Gastroesophageal sphincter (tissue), 4 donors: ENCODE measurements around the gene NFATC3. TPM values are rescaled to one million over a fixed set of nuclear protein-coding genes. Genes with fewer than 3 reads are reported as not detected.
A peak's percentile ranks its signal among the peaks of the same experiment; 100 is the strongest.

Experiments used
- ATAC-seq: fragments of 150-250 bp; one replicate; pipeline ENCODE4 v1.9.1; 2016; ENCODE audit warnings: mild to moderate bottlenecking, moderate library complexity
- H3K27ac ChIP-seq, 4 donors: fragments of 200-600 bp; sonication (generic) in 3 of 4; 1 replicate in 3 of 4; 2 replicates in 1 of 4; pipeline ENCODE4 v1.5.1; 2016 to 2019
- H3K27me3 ChIP-seq: fragments of 200-600 bp; sonication (generic); one replicate; pipeline ENCODE4 v1.5.1; 2019
- H3K36me3 ChIP-seq, 2 donors: fragments of 200-600 bp; sonication (generic); one replicate each; pipeline ENCODE4 v1.5.1; 2019; ENCODE audit warnings: control low read depth in 1 of 2
- H3K4me1 ChIP-seq, 3 donors: fragments of 200-600 bp; sonication (generic); 1 replicate in 2 of 3; 2 replicates in 1 of 3; pipeline ENCODE4 v1.5.1; 2016 to 2019; ENCODE audit warnings: control low read depth in 2 of 3
- H3K4me3 ChIP-seq, 2 donors: fragments of 200-600 bp; sonication (generic); one replicate each; pipeline ENCODE4 v1.5.1; 2019; ENCODE audit warnings: mild to moderate bottlenecking in 1 of 2, moderate library complexity in 1 of 2
- H3K9me3 ChIP-seq, 3 donors: fragments of 200-600 bp; sonication (generic); one replicate each; pipeline ENCODE4 v1.5.1; 2017 to 2019; ENCODE audit warnings: control low read depth in 2 of 3
- CTCF ChIP-seq, 4 experiments: fragments of 200-600 bp in 2 of 4; fragments of 450-650 bp in 2 of 4; sonication (generic) in 1 of 4; IDR thresholded peaks; one replicate each; pipeline ENCODE4 v1.5.1; 2017 to 2019; ENCODE audit warnings: antibody characterized with exemption in 4 of 4, mild to moderate bottlenecking in 2 of 4, moderate library complexity in 2 of 4
- EP300 ChIP-seq: sonication (generic); formaldehyde crosslinking; IDR thresholded peaks from one replicate; pipeline ENCODE4 v1.6.1; 2017; ENCODE audit warnings: antibody characterized with exemption, mild to moderate bottlenecking
- POLR2A ChIP-seq, 2 donors: fragments of 450-650 bp; IDR thresholded peaks; one replicate each; pipeline ENCODE4 v1.6.1; 2017; ENCODE audit warnings: antibody characterized with exemption in 2 of 2, mild to moderate bottlenecking in 2 of 2, moderate library complexity in 1 of 2
- POLR2AphosphoS5 ChIP-seq: sonication (generic); formaldehyde crosslinking; IDR thresholded peaks from one replicate; pipeline ENCODE4 v1.6.1; 2017; ENCODE audit warnings: antibody characterized with exemption
- WGBS, 2 donors: methylation state at CpG; one replicate each; pipeline ENCODE4 v1.1.5; 2018; ENCODE audit warnings: low coverage in 1 of 2; 5-methylcytosine and 5-hydroxymethylcytosine counted together
- total RNA-seq, 4 donors: library from RNA; depleted of rRNA; stranded (reverse); fragments of >200 nt; gene quantifications; one replicate each; pipeline ENCODE4 v1.1.0, GENCODE V29; 2016

Gene NFATC3
- total RNA-seq, 4 donors from 2014 or later: 42.4 to 50.6 (median 49.3) TPM

- WGBS, 2 donors: 34% methylated on average over 7 of the region's 45 CpGs; no CpG with 5 or more reads in 1 of the 2 donors
- peak overlapping the region in 3 of 4 donors; percentile 83 to 88 (median 86) for H3K27ac ChIP-seq
- H3K9me3 ChIP-seq: no peaks in the 10 kb centered on the region
- H3K4me3 ChIP-seq: peak overlapping the region; percentile 4 to 70
- no peaks in the 10 kb centered on the region for H3K27me3 ChIP-seq
- ATAC-seq: no peak
- H3K4me1 ChIP-seq: peaks cover 0 to 43% (median 9%) of the 10 kb centered on the region in 3 donors
- no peak for TF ChIP-seq EP300
- no peak for TF ChIP-seq POLR2AphosphoS5
- TF ChIP-seq CTCF (IDR thresholded peaks at IDR 0.05): no peak
- TF ChIP-seq POLR2A (IDR thresholded peaks at IDR 0.05): no peak
- H3K36me3 ChIP-seq: peaks cover 0 to 12% of the 10 kb centered on the region in 2 donors
Measured at GRCh38 chr16:68236137-68236825, 151.1 kb downstream of the NFATC3 start.

- no peak for ATAC-seq
- no peak for TF ChIP-seq POLR2A (IDR thresholded peaks at IDR 0.05)
- peaks cover 0 to 7% of the 10 kb centered on the region in 2 donors for H3K36me3 ChIP-seq
Measured at GRCh38 chr16:68236826-68237242, 151.7 kb downstream of the NFATC3 start.

GRCh38 chr16:68237243-68238028, 152.3 kb downstream of the NFATC3 start:
- ATAC-seq: peak; percentile 94
- H3K36me3 ChIP-seq: peaks cover 0 to under 1% of the 10 kb centered on the region in 2 donors
- 0% methylated on average over 3 to 5 of the region's 72 CpGs for whole genome bisulfite sequencing, 2 donors
- H3K27me3 ChIP-seq: no peaks in the 10 kb centered on the region
- H3K4me1 ChIP-seq: peaks cover 0 to 43% (median 9%) of the 10 kb centered on the region in 3 donors
- TF ChIP-seq CTCF (IDR thresholded peaks at IDR 0.05) (peak in 1 of 4 experiments; percentile 7), POLR2A (IDR thresholded peaks at IDR 0.05) (peak; percentile 61 to 80), POLR2AphosphoS5 (peak; percentile 90), EP300 (no peak)
- H3K4me3 ChIP-seq: peak overlapping the region; percentile 54 to 70
- H3K9me3 ChIP-seq: no peaks in the 10 kb centered on the region
- peak overlapping the region; percentile 67 to 88 (median 84) for H3K27ac ChIP-seq

More at GRCh38 chr16:68236826-68237242, 151.7 kb downstream of the NFATC3 start:
- WGBS, 2 donors: 25% methylated on average over 16 of the region's 21 CpGs; no CpG with 5 or more reads in 1 of the 2 donors
- Histone ChIP-seq H3K27ac (peak overlapping the region; percentile 55 to 88 (median 84)), H3K4me1 (peaks cover 0 to 43% (median 9%) of the 10 kb centered on the region in 3 donors), H3K4me3 (peak overlapping the region; percentile 54 to 70), H3K27me3 (no peaks in the 10 kb centered on the region), H3K9me3 (no peaks in the 10 kb centered on the region)

GRCh38 chr16:68238029-68238345, 152.8 kb downstream of the NFATC3 start:
- 20 to 31% methylated on average over 7 to 20 of the region's 20 CpGs for WGBS, 2 donors
- Histone ChIP-seq H3K4me1 (peaks cover 0 to 43% (median 9%) of the 10 kb centered on the region in 3 donors), H3K36me3 (no peaks in the 10 kb centered on the region), H3K4me3 (peak overlapping the region; percentile 54 to 70), H3K9me3 (no peaks in the 10 kb centered on the region), H3K27ac (peak overlapping the region; percentile 67 to 88 (median 84)), H3K27me3 (no peaks in the 10 kb centered on the region)
- no peak for TF ChIP-seq EP300
- peak in 1 of 2 donors; percentile 5 for TF ChIP-seq POLR2A (IDR thresholded peaks at IDR 0.05)
- ATAC-seq: no peak

GRCh38 chr16:68242085-68242484, 156.9 kb downstream of the NFATC3 start:
- Histone ChIP-seq H3K4me3 (no peak overlapping the region), H3K27ac (no peak overlapping the region), H3K27me3 (no peaks in the 10 kb centered on the region), H3K36me3 (no peaks in the 10 kb centered on the region), H3K9me3 (no peaks in the 10 kb centered on the region), H3K4me1 (peaks cover 0 to 46% (median 24%) of the 10 kb centered on the region in 3 donors)
- WGBS, 2 donors: no CpG with 5 or more reads among the region's 7 CpGs
- no peak for ATAC-seq
- TF ChIP-seq CTCF (IDR thresholded peaks at IDR 0.05) (no peak), EP300 (no peak), POLR2AphosphoS5 (no peak), POLR2A (IDR thresholded peaks at IDR 0.05) (no peak)
